HepG2 (cell line): ENCODE measurements around the gene CCNF. TPM values are rescaled to one million over a fixed set of nuclear protein-coding genes. Genes with fewer than 3 reads are reported as not detected.

Source experiments
- FOSL2 ChIP-seq: sonication (generic); formaldehyde crosslinking; IDR thresholded peaks from 2 replicates; pipeline ENCODE4 v1.4.0; 2020; ENCODE audit warnings: missing genetic modification reagents
- IRF2 ChIP-seq: IDR thresholded peaks from 2 replicates; pipeline ENCODE4 v1.6.1; 2018; ENCODE audit warnings: missing genetic modification reagents, missing compliant biosample characterization
- MTA1 ChIP-seq: sonication (generic); formaldehyde crosslinking; IDR thresholded peaks from 2 replicates; pipeline ENCODE4 v1.4.0; 2020; ENCODE audit warnings: missing genetic modification reagents, mild to moderate bottlenecking, borderline replicate concordance
- NFE2L2 ChIP-seq: fragments of 150-350 bp; IDR thresholded peaks from 2 replicates; pipeline ENCODE4 v1.6.1; 2014; ENCODE audit warnings: low read length
- RNF2 ChIP-seq: fragments of 450-650 bp; conservative IDR thresholded peaks from 2 replicates; pipeline ENCODE4 v1.6.1; 2016; ENCODE audit warnings: low read depth
- SALL2 ChIP-seq: sonication (generic); formaldehyde crosslinking; IDR thresholded peaks from 2 replicates; pipeline ENCODE4 v1.8.1; 2023; ENCODE audit warnings: mild to moderate bottlenecking, missing genetic modification reagents, inconsistent platforms
- ZBTB7A ChIP-seq: sonication (generic); formaldehyde crosslinking; IDR thresholded peaks from 2 replicates; pipeline ENCODE4 v1.8.0; 2022; ENCODE audit warnings: mild to moderate bottlenecking, missing genetic modification reagents
- ZNF225 ChIP-seq: sonication (generic); formaldehyde crosslinking; IDR thresholded peaks from 2 replicates; pipeline ENCODE4 v1.4.0; 2020; ENCODE audit warnings: mild to moderate bottlenecking, missing genetic modification reagents
- ZNF367 ChIP-seq: sonication (generic); formaldehyde crosslinking; IDR thresholded peaks from 2 replicates; pipeline ENCODE4 v1.4.0; 2020; ENCODE audit warnings: missing genetic modification reagents, borderline replicate concordance
- ZNF430 ChIP-seq: sonication (generic); formaldehyde crosslinking; IDR thresholded peaks from 2 replicates; pipeline ENCODE4 v1.9.0; 2021; ENCODE audit warnings: mild to moderate bottlenecking, missing genetic modification reagents
- ZNF484 ChIP-seq: sonication (generic); formaldehyde crosslinking; IDR thresholded peaks from 2 replicates; pipeline ENCODE4 v1.5.1; 2020; ENCODE audit warnings: mild to moderate bottlenecking, low read depth, missing genetic modification reagents, borderline replicate concordance
- ZNF512B ChIP-seq: sonication (generic); formaldehyde crosslinking; IDR thresholded peaks from 2 replicates; pipeline ENCODE4 v1.5.1; 2020; ENCODE audit warnings: missing genetic modification reagents, mild to moderate bottlenecking, borderline replicate concordance
- ZNF850 ChIP-seq: sonication (generic); formaldehyde crosslinking; conservative IDR thresholded peaks from 2 replicates; pipeline ENCODE4 v1.9.0; 2021; ENCODE audit warnings: mild to moderate bottlenecking, missing genetic modification reagents
- polyA plus RNA-seq, 8 experiments: library from polyadenylated mRNA; depleted of rRNA in 3 of 8; stranded (reverse) in 7 of 8; unstranded in 1 of 8; fragments of >200 nt; fragmentation: Illumina TruSeq in 4 of 8; extraction: Trizol in 4 of 8; gene quantifications; 2 replicates each; pipeline versions ENCODE4 v1.2.1 to v1.2.3, GENCODE V29; 2011 to 2016; ENCODE audit warnings: low read depth in 4 of 8, missing spikeins in 1 of 8, mixed read lengths in 1 of 8; ENCODE audit not compliant: insufficient read depth in 1 of 8
- total RNA-seq, 5 experiments: library from RNA; depleted of rRNA; stranded (reverse); fragments of >200 nt; fragmentation: Illumina TruSeq; extraction: Trizol; gene quantifications; 2 replicates each; pipeline ENCODE4 v1.2.3, GENCODE V29; 2016; ENCODE audit warnings: low read depth in 1 of 5
- TF ChIP-seq, protein P1 (sequence below): sonication (generic); formaldehyde crosslinking; IDR thresholded peaks from 2 replicates; pipeline ENCODE4 v1.8.0; 2022; ENCODE audit warnings: missing genetic modification reagents, mild to moderate bottlenecking, inconsistent platforms, borderline replicate concordance
- TF ChIP-seq, protein P2 (sequence below): sonication (generic); formaldehyde crosslinking; IDR thresholded peaks from 2 replicates; pipeline ENCODE4 v1.4.0; 2020; ENCODE audit warnings: low read depth, mild to moderate bottlenecking, missing genetic modification reagents
- TF ChIP-seq, protein P3 (sequence below): sonication (generic); formaldehyde crosslinking; IDR thresholded peaks from 2 replicates; pipeline ENCODE4 v1.5.0; 2020; ENCODE audit warnings: mild to moderate bottlenecking, missing genetic modification reagents, borderline replicate concordance

The CCNF gene
- total and polyA plus RNA-seq, 2 of the 13 experiments (the other 11 are each of a cell fraction or from before 2014, with no cell fraction given), result 6.4 to 22.8 TPM

GRCh38 chr16:2428784-2429033, 538 bp upstream of the CCNF start (continued):
- no peak for TF ChIP-seq ZNF512B (CRISPR knock-in tag)
- TF ChIP-seq ZNF430 (CRISPR knock-in tag), result no peak
- no peak for TF ChIP-seq ZNF850 (CRISPR knock-in tag)
- no peak for TF ChIP-seq IRF2 (CRISPR knock-in tag)
- 0 out of 2 replicates have a peak, but pooled peaks have one; percentile 9 for TF ChIP-seq FOSL2 (CRISPR knock-in tag)
- TF ChIP-seq, protein P1, sequence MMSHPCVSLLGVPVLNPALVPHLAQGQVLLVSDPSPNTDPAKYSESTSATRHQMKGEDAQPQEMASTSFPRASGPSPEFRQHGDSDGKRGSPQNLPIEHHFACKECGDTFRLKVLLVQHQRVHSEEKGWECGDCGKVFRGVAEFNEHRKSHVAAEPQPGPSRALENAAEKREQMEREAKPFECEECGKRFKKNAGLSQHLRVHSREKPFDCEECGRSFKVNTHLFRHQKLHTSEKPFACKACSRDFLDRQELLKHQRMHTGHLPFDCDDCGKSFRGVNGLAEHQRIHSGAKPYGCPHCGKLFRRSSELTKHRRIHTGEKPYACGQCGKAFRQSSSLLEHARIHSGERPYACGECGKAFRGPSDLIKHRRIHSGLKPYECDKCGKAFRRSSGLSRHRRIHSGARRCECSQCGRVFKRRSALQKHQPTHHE (CRISPR knock-in tag), result no peak
- TF ChIP-seq, protein P2, sequence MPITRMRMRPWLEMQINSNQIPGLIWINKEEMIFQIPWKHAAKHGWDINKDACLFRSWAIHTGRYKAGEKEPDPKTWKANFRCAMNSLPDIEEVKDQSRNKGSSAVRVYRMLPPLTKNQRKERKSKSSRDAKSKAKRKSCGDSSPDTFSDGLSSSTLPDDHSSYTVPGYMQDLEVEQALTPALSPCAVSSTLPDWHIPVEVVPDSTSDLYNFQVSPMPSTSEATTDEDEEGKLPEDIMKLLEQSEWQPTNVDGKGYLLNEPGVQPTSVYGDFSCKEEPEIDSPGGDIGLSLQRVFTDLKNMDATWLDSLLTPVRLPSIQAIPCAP (CRISPR knock-in tag), result 0 out of 2 replicates have a peak, but pooled peaks have one; percentile 34
- peak; percentile 81 for TF ChIP-seq ZBTB7A (CRISPR knock-in tag)
- TF ChIP-seq RNF2, result no peak; the same call in 1 of the 2 replicates
- no peak for TF ChIP-seq SALL2 (CRISPR knock-in tag)
- 0 out of 2 replicates have a peak, but pooled peaks have one; percentile 43 for TF ChIP-seq ZNF484 (CRISPR knock-in tag)
- no peak for TF ChIP-seq NFE2L2
- 0 out of 2 replicates have a peak, but pooled peaks have one; percentile 53 for TF ChIP-seq ZNF367 (CRISPR knock-in tag)
- peak; percentile 85 for TF ChIP-seq ZNF225 (CRISPR knock-in tag)
- no peak for TF ChIP-seq MTA1 (CRISPR knock-in tag)
- TF ChIP-seq, protein P3, sequence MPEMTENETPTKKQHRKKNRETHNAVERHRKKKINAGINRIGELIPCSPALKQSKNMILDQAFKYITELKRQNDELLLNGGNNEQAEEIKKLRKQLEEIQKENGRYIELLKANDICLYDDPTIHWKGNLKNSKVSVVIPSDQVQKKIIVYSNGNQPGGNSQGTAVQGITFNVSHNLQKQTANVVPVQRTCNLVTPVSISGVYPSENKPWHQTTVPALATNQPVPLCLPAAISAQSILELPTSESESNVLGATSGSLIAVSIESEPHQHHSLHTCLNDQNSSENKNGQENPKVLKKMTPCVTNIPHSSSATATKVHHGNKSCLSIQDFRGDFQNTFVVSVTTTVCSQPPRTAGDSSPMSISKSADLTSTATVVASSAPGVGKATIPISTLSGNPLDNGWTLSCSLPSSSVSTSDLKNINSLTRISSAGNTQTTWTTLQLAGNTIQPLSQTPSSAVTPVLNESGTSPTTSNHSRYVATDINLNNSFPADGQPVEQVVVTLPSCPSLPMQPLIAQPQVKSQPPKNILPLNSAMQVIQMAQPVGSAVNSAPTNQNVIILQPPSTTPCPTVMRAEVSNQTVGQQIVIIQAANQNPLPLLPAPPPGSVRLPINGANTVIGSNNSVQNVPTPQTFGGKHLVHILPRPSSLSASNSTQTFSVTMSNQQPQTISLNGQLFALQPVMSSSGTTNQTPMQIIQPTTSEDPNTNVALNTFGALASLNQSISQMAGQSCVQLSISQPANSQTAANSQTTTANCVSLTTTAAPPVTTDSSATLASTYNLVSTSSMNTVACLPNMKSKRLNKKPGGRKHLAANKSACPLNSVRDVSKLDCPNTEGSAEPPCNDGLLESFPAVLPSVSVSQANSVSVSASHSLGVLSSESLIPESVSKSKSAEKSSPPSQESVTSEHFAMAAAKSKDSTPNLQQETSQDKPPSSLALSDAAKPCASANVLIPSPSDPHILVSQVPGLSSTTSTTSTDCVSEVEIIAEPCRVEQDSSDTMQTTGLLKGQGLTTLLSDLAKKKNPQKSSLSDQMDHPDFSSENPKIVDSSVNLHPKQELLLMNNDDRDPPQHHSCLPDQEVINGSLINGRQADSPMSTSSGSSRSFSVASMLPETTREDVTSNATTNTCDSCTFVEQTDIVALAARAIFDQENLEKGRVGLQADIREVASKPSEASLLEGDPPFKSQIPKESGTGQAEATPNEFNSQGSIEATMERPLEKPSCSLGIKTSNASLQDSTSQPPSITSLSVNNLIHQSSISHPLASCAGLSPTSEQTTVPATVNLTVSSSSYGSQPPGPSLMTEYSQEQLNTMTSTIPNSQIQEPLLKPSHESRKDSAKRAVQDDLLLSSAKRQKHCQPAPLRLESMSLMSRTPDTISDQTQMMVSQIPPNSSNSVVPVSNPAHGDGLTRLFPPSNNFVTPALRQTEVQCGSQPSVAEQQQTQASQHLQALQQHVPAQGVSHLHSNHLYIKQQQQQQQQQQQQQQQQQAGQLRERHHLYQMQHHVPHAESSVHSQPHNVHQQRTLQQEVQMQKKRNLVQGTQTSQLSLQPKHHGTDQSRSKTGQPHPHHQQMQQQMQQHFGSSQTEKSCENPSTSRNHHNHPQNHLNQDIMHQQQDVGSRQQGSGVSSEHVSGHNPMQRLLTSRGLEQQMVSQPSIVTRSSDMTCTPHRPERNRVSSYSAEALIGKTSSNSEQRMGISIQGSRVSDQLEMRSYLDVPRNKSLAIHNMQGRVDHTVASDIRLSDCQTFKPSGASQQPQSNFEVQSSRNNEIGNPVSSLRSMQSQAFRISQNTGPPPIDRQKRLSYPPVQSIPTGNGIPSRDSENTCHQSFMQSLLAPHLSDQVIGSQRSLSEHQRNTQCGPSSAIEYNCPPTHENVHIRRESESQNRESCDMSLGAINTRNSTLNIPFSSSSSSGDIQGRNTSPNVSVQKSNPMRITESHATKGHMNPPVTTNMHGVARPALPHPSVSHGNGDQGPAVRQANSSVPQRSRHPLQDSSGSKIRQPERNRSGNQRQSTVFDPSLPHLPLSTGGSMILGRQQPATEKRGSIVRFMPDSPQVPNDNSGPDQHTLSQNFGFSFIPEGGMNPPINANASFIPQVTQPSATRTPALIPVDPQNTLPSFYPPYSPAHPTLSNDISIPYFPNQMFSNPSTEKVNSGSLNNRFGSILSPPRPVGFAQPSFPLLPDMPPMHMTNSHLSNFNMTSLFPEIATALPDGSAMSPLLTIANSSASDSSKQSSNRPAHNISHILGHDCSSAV (CRISPR knock-in tag), result 0 out of 2 replicates have a peak, but pooled peaks have one; percentile 38
